ENCODE results near the gene HOXB3.

HOXB3 gene

DNA sequence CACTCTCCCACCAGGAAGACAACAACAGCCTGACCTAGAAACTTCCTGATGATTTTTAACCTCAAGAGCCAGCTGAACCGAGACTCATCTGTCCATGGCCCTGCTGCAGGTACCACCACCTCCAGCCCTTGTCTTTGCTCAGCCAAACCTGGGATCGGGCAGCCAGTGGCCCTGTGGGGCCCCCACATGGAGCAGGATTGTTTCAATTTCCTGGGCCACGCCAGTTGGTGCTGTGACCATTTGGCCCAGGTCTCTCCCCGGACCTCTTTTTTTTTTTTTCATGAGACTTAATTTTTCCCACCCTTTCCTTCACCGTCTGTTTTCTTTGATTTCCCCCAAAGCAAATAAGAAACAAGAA is 36.9 kb downstream of the HOXB3 start:
- DNase-seq = no peak

DNA sequence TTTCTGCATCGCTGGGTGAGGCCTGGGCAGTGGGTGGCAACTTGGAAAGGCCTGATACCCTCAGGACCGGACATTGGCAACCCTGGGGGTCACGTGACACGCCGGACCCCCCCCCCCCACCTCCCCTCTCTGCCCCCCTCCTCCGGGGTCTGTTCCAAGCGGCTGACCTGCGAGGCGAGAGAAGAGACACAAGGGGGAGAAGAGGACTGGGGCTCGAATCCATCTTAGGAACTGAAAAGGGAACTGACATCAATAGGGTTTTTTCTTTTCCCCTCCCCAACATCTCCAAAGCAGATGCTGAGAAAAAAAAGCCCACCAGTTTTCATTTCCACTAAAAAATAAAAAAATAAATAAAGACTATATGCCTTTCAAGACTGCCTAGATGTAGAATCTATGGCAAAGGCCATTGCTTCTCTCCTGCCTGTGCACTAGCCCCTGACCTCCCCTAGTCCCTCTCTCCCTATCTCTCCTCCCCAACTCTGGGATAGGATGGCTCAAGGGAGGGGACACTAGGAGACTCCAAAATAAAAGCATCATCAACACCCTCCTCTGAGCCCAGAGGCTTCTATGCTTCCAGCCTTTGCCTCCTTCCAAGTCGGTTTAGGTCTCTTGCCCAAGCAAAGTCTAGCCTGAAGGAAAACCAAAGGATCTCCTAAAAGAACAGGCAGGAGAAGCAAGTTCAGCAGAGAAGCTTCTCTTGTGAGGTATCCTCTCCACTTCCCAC is 37.4 kb downstream of the HOXB3 start:
- DNase-seq = peak; percentile 85

DNA sequence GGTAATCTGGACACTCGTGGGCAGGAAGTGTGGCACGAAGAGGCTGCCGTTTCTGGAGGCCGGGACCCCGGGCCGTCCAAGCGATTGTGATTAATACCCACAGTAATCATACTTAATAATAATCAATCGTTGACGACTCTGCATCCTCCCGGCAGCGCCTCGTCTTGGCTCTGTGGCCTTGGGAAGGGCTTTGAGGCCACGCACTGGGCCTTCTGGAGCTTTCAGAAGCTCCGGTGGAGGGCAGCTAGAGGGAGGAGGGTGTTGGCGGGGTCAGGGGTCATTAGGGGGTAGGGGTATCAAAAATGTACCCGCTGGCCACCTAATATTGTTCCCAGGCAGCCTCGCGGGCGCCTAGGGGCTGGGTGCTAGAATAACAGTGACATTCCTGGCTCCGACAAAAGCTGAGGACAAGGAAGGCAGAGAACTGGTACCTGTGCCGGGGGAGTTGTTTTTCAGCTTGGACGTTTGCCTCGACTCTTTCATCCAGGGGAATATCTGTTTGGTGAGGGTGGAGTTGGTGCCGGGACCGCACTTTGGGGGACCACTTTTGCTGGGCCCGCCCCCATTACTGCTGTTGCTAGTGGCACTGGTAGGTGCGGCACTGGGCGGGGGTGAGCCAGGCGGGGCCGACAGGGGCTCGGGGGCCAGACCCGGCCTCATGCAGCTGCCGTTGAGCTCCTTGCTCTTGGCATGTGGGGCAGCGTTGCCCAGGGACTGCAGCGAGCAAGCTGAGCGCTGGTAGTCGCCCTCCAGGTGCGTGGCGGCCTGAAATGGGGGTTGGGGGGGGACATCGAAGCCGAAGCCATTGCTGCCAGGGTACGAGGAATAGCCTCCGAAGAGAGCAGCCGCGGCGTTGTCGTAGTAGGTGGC is 38.2 kb downstream of the HOXB3 start:
- DNase-seq = peak; percentile 85

DNA sequence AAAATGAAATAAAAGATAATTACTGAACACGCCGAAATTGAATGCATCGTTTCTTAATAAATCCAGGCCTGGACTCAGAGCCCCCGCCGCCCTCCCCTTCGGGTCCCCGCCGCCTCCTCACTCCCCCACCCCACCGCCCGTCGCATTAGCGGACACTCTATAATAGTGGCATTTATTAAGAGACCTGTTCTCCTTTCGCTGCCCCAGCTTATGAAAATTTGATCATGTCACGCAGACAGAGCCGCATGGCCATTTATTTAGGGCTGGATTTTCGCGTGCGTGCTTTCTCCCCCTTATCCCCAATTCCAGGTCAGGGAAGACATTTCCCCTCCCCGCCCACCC is 38.9 kb downstream of the HOXB3 start:
- DNase-seq = peak; percentile 42

DNA sequence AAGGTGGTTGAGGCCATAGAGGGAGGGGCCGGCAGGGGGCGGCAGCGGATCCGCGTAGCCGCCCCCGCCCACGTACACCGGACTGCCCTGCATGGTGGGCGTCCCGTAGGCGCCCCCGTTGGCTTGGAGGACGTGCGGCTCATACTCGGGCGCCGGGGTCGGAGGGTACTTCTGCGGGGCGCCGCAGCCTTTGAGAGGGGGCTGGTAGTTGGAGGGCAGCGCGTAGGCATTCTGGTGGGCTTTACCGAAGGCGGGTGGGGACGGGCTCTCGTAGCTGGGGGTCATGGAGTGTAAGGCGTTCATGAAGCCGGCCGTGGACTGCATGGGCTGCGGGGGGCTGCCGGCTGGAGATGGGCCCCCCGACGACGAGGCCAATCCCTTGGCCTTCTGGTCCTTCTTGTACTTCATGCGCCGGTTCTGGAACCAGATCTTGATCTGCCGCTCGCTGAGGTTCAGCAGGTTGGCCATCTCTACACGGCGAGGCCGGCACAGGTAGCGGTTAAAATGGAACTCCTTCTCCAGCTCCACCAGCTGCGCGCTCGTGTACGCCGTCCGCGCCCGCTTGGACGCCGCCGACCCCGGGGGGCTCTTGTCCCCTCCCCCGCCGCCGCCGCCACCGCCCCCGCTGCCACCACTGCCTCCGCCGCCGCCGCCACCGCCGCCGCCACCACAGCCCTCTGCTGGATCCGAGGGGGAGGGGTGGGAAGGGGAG is 39.4 kb downstream of the HOXB3 start:
- peak; percentile 43 for DNase-seq

DNA sequence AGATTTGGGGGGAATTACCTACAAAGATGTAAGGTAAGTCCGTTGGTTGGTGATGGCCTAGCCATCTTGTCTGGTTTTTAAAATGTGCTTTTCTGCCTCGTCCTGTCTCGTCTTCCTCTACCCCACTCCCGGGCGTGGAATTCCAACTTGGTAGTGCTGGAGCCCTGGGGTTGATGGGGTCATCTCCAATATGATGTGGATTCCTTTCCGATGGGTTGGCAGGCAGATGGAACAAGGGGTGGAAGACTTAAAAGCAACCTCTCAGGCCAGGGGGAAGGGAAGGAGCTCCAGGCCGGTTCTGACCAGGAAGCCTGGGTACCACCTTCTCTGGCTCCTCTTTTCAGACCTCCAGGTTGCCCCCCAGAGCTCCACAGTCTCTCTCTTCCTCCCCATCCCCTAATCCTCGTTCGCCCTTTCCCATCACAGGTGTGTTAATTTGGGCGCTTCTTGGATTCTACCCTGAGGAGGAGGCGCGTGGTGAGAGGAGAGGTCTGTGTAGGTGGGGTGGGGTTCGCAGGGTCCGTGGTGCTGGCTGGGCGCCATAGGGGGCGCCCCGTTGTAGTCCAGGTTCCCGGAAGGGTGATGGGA is 40.0 kb downstream of the HOXB3 start:
- DNase-seq = no peak

DNA sequence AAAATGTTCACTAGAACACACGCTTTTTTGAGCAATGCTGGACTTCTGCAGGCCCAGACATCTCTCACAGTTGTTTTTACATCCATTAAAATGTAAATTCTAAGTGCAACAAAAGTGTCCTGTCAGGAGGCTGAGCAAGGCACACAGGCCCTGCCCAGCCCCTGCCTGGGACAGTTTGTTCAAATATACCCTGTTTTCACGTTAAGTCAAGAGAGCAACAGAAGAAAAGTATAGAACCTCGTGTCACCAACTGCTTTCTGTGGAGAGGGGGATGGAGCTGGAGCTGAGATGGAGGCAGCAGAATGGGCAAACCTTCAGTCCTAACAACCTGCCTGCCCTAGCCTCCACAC is 40.8 kb downstream of the HOXB3 start:
- no peak for DNase-seq

DNA sequence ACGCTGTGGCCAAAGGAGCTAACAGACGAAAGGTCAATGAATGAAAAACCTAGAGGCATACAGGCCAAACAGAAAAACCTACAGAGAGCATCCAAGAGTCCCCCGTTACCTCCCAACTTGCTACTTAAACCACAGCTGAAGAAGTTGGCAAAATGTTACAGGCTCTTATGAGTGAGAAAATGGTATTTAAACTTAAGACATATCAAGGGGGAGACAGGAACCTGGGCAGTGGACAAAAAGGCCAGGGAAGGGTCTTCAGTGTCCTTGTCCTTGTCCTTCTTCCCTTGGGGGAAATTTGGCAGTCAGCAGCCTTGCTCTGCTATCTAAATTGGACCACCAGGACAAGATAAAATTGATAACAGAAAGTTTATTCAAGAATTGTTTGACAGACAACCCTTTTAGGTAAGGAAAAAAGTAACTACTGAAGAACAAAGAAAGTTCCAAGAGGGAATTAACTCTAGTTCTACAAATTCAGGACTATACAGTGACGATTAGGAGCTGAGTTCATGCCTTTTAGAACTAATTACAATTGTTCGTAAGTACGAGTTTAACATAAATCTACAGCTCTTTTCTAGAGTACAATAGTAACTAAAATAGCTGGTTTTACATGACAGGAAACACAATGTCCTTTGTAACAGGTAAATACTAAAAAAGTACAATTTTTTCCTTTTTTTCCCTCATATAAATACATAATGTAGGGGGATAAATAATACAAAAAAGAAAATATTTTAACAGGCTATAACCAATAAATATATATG is 41.3 kb downstream of the HOXB3 start:
- no peak for DNase-seq

DNA sequence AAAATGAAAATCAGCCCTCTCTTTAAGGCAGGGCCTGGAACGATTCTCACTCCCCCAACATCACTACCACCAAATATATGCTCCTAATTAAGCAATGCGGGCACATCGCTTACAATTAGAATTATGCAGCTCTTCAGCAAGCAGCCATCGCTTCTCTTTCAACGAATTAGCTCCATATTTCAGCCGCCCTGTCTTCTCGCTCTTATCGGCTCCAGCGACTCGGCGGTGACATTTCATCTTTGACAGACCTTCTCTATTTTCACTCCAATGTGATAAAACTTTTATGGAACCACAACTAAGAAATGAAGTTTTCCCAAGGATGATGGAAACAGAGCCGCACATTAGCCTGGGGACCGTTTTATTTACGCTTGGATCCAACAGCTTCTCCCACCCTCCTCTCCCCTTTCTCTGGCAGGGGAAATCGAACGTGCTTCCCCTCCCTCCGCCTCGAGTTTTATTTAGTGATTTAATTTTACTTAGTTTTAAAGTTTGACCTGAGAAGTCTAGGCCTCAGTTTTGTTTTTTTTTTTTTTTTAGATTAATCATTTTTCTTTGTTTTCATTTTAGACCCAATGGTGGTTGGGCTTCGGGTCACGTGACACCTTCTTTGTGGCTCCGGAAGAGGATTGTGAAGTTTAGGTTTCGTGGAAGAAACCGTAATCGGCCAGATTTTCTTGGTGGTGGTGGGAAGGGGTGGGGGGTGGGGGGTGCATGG is 42.1 kb downstream of the HOXB3 start:
- no peak for DNase-seq

DNA sequence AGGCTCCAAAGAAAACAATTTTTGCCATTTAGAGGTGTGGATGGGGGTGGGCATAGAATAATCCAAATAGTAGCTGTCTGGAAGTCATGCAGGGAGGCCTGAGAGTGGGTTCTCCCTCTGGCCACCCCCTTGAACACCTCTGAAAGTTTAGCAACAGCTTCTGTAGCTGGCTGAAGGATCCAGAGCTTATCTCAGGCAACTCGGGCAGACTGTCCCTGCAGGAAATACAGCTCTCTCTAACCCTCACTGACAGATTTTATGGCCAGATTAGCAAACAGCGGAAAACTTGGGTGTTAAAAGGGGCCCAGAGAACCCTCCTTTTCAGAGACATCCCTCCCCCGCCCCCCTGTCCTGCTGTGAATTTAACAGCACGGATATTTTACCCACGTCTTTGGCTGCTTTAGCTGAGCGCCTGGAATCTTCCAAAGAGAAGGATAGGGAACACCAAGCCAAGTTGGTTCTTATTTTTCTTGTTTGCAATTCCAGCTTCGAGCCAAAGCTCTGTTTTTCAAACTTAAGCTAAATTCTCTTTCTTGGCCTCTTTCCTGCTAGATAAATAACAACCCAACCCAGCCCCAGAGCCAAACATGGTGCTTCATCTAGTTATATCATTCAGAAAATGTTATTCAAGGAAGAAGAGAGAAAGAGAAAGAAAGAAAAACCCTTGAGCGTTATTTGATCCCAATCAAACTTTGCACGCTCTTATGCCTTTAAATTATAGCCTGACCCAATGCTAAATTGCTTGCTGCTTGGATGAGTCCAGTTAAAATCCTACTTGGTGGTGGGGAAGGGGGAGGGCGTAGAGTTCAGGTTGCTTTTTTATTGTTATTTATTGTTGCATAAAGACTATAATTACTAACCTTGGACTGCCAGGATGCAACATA is 42.9 kb downstream of the HOXB3 start:
- peak; percentile 90 for DNase-seq

DNA sequence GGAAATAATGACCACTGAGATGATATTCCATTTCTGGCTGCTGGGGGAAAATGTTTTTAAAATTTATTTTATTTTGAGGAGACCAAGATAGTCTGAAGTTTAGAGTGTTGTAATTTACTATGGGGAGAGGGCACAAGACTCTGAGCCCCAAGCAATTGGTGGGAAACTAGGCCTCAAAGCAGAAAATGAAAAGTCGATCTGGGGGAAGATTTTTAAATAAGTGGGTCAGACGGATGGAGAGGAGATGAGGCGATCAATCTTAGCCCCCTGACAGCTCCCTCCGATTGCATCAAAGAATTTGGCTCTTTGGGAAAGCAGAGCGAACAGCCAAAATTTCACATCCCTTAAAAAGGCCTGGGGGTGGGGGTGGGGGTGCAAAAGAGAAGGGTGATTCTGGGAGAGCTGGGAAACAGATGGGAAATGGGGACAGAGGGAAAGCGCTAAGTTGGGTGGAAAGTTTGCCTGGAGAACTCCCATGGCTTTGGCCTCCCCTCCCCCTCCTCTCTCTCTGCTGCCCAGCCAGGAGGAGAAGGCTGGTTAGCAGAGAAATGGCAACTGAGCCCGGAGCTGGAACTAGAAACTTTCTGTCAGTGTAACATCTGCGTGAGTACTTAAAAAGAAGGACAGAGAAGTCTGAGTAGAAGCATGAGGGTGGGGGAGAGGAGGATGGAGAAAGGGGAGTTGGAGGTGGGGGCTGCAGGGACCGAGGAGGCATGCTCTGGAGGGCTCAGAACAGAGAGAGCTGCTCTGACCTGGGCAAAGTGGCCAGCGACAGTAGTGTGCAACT is 43.7 kb downstream of the HOXB3 start:
- no peak for DNase-seq

DNA sequence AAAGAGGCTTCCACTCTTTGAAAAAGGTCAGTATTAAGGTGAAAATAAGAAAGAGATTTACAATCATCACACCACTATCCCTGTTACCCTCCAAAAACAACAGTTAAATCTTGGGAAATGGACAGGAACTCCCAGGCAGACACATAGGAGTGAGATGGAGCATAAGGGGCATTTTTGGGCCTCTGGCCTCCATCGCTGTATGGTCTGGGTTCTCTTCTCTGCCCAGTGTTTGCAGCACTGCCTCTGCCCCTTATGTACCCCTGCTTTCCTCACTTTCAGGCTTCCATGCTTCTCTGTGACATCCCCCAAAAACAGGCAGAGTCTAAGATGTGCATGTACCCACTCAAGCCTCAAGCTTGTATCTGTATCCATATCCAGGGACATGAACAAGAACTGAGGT is 44.5 kb downstream of the HOXB3 start:
- DNase-seq = no peak

DNA sequence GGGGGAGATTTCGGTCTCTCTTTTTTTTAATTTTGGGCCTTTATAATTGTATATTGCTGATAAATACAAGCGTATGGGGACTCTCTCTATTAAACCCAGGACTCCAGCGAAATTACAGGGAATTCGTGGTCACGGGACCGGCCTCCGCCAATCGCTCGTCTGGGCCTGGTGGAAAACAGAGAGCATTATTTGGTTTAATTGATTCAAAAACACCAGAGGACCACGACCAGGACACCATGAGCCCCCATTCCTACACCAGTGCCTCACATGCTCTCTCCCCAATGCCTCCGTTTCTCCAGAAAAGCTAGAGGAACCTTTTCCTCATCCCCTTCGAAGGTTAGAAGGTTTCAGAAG is 45.0 kb downstream of the HOXB3 start, which contains the start of gene HOXB2:
Gene HOXB2 (minus strand): TSS at position 88 of the 354 bp plus-strand sequence. CDS start 198 bp downstream, outside the sequence.
- peak; percentile 63 for DNase-seq

DNA sequence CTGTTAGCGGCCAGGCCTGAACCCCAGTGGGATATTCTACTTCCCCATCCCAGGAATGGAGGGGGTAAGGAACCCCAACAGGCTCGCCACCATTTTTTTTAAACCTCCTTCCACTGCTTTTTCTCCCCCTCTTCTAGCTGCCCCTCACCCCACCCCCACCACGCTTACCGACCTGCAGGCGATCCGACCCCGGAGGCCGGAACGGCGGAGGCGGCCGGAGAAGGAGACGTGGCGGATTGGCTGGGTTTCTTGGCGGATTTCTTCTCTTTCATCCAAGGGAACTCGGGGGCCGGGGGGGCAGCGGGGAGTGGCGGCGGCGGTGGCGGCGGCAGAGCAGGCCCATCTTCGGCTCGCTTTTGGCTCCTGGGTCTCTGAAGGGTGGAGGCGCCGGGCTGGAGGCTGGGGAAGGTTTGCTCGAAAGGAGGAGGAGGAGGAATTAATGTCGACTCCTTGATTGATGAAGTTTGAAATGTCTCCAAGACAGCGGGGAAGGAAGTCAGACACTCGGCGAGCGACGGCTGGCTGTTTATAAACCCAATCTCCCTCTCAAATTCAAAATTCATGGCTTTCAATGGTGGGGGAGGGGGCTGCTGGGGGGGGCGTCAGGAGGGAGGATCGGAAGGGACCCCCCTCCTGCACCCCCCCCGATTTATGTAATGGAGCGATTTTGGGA is 45.6 kb downstream of the HOXB3 start:
- peak; percentile 63 for DNase-seq

DNA sequence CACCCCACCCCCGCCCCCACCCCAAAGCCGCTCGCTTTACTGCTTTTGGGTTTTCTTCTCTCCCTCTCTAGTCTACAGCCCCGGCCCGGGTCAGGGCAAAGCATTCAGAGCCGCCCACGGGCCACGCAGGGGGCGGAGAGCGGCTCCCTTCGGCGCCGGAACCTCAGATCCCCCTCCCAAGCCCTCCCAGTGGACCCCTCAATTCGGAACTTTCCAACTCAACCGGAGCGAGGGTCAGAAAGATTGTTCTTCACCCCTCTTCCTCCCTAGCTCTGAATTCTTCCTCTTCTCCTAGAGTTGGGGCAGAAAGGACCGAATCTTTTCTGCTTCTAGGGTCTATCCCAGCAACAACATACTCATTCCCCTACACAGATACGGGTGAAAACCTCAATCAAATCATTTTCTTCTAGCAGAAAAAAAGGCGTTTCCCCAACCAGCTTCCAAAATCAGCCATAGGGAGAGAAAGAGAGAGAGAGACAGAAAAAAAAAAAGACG is 46.1 kb downstream of the HOXB3 start:
- DNase-seq = no peak

DNA sequence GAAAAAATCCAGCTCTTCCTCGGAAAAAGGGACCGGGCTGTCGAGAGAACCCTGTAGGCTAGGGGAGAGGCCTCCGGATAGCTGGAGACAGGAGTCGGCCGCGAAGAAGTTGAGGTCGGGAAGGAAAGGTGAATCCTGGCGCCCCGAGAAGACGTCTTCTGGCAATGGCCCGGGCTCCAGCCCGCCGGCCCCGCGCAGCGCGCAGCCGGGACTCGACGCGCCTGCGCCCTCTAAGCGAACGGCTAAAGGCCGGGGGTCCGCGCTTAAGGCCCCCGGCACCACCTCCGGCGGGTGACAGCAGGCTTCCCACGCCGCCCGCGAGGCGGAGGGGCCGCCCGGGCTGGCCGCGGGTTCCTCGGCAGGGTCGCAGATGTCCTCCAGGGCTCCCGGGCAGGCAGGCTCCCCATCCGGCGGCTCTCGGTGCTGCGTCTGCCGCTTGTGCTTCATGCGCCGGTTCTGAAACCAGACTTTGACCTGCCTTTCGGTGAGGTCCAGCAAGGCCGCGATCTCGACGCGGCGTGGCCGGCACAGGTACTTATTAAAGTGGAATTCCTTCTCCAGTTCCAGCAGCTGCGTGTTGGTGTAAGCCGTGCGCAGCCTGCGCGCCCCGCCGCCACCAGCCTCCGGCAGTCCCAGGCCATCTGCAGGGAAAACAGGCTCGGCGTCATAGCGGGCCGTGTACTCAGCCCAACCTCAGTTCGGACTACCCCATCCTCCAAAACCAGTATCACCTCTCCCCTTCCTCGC is 46.8 kb downstream of the HOXB3 start:
- no peak for DNase-seq

DNA sequence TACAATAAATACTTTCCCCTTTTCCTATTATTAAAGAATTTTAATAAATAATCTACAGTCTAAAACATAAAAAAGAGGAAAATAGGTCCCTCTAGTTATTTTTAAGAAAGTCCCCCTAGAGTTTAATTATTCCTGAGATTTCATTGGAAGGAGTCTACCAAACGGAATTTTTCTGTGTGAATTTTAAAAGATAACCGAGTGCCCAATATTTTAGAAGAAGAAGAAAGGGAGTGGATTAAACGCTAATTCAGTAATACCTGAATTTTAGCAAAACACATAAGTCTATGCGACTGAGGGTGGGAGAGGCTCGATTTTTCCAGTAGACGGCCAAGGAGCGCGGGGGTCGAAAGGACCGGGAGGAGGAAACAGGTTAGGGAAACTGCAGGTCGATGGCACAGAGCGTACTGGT is 47.3 kb downstream of the HOXB3 start:
- DNase-seq = no peak

DNA sequence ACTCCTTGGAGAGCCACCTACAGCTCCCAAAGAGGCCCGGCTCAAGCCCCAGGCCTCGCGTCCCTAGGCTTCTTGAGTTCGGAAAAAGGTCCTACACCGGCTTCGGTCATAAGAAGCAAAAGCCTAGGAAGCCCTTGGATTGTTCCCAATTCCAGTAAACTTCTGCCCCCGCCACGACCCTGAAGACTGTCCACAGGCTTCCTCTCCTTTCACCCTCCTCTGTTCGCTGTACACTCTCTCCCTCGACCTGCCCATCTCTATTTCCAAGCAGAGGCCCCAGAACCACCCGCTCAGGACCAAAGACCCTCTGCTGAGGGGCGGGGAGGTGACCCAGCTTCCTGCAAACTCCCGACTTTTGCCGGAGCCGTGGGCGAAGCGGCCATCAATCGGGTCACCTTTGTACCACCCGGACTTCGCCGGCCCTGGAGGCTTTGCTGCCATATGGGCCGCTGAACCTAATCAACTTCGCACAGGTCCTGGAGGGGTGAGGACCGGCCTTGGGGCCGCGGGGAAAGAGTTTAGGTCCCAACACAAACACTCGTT is 47.9 kb downstream of the HOXB3 start:
- DNase-seq = no peak
